ENCODE measurements around the gene SFRP2.

SFRP2 gene

GRCh38 chr4:153788413-153789276 lies at the start of gene SFRP2:
Gene SFRP2, minus strand, starts transcription at chr4:153789083. Its CDS starts 248 bp downstream, at chr4:153788835.
- DNase-seq, result no peak

GRCh38 chr4:153838564-153838963 lies 49.7 kb upstream of the SFRP2 start:
- DNase-seq, result no peak

- DNase-seq, result no peak
Measured at GRCh38 chr4:153834901-153835300, 46.0 kb upstream of the SFRP2 start.

- DNase-seq, result no peak
Measured at GRCh38 chr4:153832720-153833287, 43.9 kb upstream of the SFRP2 start.

GRCh38 chr4:153832054-153832453 lies 43.2 kb upstream of the SFRP2 start:
- no peak for DNase-seq

GRCh38 chr4:153831245-153831644 lies 42.4 kb upstream of the SFRP2 start:
- DNase-seq, result no peak

- no peak for DNase-seq
Measured at GRCh38 chr4:153825691-153826090, 36.8 kb upstream of the SFRP2 start.

GRCh38 chr4:153825126-153825525 lies 36.2 kb upstream of the SFRP2 start:
- no peak for DNase-seq

- DNase-seq, result no peak
Measured at GRCh38 chr4:153824501-153824900, 35.6 kb upstream of the SFRP2 start.

- DNase-seq, result no peak
Measured at GRCh38 chr4:153823483-153823882, 34.6 kb upstream of the SFRP2 start.

- no peak for DNase-seq
Measured at GRCh38 chr4:153822316-153822715, 33.4 kb upstream of the SFRP2 start.

GRCh38 chr4:153817466-153817865 lies 28.6 kb upstream of the SFRP2 start:
- DNase-seq, result no peak

- DNase-seq, result no peak
Measured at GRCh38 chr4:153816542-153816941, 27.7 kb upstream of the SFRP2 start.

- DNase-seq, result no peak
Measured at GRCh38 chr4:153814789-153815188, 25.9 kb upstream of the SFRP2 start.

- DNase-seq, result no peak
Measured at GRCh38 chr4:153809916-153810810, 21.3 kb upstream of the SFRP2 start.

- no peak for DNase-seq
Measured at GRCh38 chr4:153809307-153809706, 20.4 kb upstream of the SFRP2 start.

GRCh38 chr4:153808175-153808574 lies 19.3 kb upstream of the SFRP2 start:
- DNase-seq, result no peak

- no peak for DNase-seq
Measured at GRCh38 chr4:153806073-153806472, 17.2 kb upstream of the SFRP2 start.

- no peak for DNase-seq
Measured at GRCh38 chr4:153804722-153805121, 15.8 kb upstream of the SFRP2 start.

GRCh38 chr4:153799694-153800074 lies 10.8 kb upstream of the SFRP2 start:
- no peak for DNase-seq

- DNase-seq, result no peak
Measured at GRCh38 chr4:153798901-153799693, 10.2 kb upstream of the SFRP2 start.

GRCh38 chr4:153798420-153798819 lies 9.5 kb upstream of the SFRP2 start:
- DNase-seq, result no peak

- DNase-seq, result no peak
Measured at GRCh38 chr4:153794006-153794405, 5.1 kb upstream of the SFRP2 start.
